Hematopoietic multipotent progenitor cell treated with erythropoietin and hydrocortisone succinate and interleukin-3 and kit ligand, for 15 days (in vitro differentiated cells): ENCODE measurements around the gene CEP135.
"Not testable (repeated sequence)": the region's sequence is repeated elsewhere in the genome, so short reads cannot be mapped to it uniquely, and the experiment has no call there.

Experiments used
- DNase-seq: peaks from one replicate; pipeline ENCODE4 v3.0.0-alpha.2; 2015; ENCODE audit warnings: low spot score

CEP135 gene

GRCh38 chr4:55948726-55949481, at the start of gene CEP135:
TSS of gene CEP135 (plus strand) at chr4:55948945. CDS start at chr4:55952131, 3,186 bp downstream.
- peak; percentile 95 for DNase-seq

GRCh38 chr4:55902677-55903076, 46.1 kb upstream of the CEP135 start:
- no peak for DNase-seq

GRCh38 chr4:55903577-55903976, 45.2 kb upstream of the CEP135 start:
- no peak for DNase-seq

GRCh38 chr4:55904576-55904975, 44.2 kb upstream of the CEP135 start:
- DNase-seq, result no peak

GRCh38 chr4:55906323-55906722, 42.4 kb upstream of the CEP135 start:
- no peak for DNase-seq

GRCh38 chr4:55906989-55907388, 41.8 kb upstream of the CEP135 start:
- no peak for DNase-seq

- DNase-seq, result no peak
Observed at GRCh38 chr4:55907469-55907868, 41.3 kb upstream of the CEP135 start.

- DNase-seq, result no peak
Observed at GRCh38 chr4:55910140-55910539, 38.6 kb upstream of the CEP135 start.

GRCh38 chr4:55912249-55912648, 36.5 kb upstream of the CEP135 start:
- no peak for DNase-seq

- no peak for DNase-seq
Observed at GRCh38 chr4:55920571-55920970, 28.2 kb upstream of the CEP135 start.

GRCh38 chr4:55921093-55921492, 27.7 kb upstream of the CEP135 start:
- no peak for DNase-seq

GRCh38 chr4:55925241-55925640, 23.5 kb upstream of the CEP135 start:
- DNase-seq, result no peak

GRCh38 chr4:55926610-55927009, 22.1 kb upstream of the CEP135 start:
- DNase-seq, result no peak

GRCh38 chr4:55927803-55928437, 20.8 kb upstream of the CEP135 start:
- no peak for DNase-seq

GRCh38 chr4:55928846-55929245, 19.9 kb upstream of the CEP135 start:
- no peak for DNase-seq

- no peak for DNase-seq
Observed at GRCh38 chr4:55931043-55931442, 17.7 kb upstream of the CEP135 start.

GRCh38 chr4:55931833-55932232, 16.9 kb upstream of the CEP135 start:
- no peak for DNase-seq

- no peak for DNase-seq
Observed at GRCh38 chr4:55932511-55932910, 16.2 kb upstream of the CEP135 start.

- no peak for DNase-seq
Observed at GRCh38 chr4:55933611-55934010, 15.1 kb upstream of the CEP135 start.

- DNase-seq, result not testable (repeated sequence)
Observed at GRCh38 chr4:55935907-55936306, 12.8 kb upstream of the CEP135 start.

GRCh38 chr4:55938481-55938880, 10.3 kb upstream of the CEP135 start:
- DNase-seq, result no peak

GRCh38 chr4:55939421-55939820, 9.3 kb upstream of the CEP135 start:
- no peak for DNase-seq

GRCh38 chr4:55941881-55942396, 6.8 kb upstream of the CEP135 start:
- DNase-seq, result no peak
